Measurements from ENCODE around the gene APBA3.

Gene APBA3

GRCh38 chr19:3780786-3781304 is 19.4 kb upstream of the APBA3 start:
- H3K4me1 ChIP-seq (ENCODE audit: insufficient read depth, insufficient read length), result peaks cover 9% of the 10 kb centered on the region
- no peak for DNase-seq (ENCODE audit: low read depth, low spot score)
- H3K36me3 ChIP-seq (ENCODE audit: insufficient read depth, insufficient read length, low read length), result no peaks in the 10 kb centered on the region
- H3K9ac ChIP-seq (ENCODE audit: insufficient read length, low read depth), result no peak overlapping the region
- H3K27me3 ChIP-seq (ENCODE audit: insufficient read depth, insufficient read length), result peaks cover 6% of the 10 kb centered on the region
- TF ChIP-seq ZNF274 (IDR thresholded peaks at IDR 0.05; ENCODE audit: low read depth, low read length), result no peak
- TF ChIP-seq YY1 (IDR thresholded peaks at IDR 0.05; ENCODE audit: insufficient read depth, insufficient read length), result no peak
- no peak for TF ChIP-seq SUZ12 (IDR thresholded peaks at IDR 0.05; ENCODE audit: extremely low read depth, insufficient read depth, insufficient read length)
- no peak overlapping the region for H3K4me3 ChIP-seq (ENCODE audit: insufficient read length, low read depth)
- H3K9me3 ChIP-seq (ENCODE audit: insufficient read depth, low read length), result no peaks in the 10 kb centered on the region

DNA sequence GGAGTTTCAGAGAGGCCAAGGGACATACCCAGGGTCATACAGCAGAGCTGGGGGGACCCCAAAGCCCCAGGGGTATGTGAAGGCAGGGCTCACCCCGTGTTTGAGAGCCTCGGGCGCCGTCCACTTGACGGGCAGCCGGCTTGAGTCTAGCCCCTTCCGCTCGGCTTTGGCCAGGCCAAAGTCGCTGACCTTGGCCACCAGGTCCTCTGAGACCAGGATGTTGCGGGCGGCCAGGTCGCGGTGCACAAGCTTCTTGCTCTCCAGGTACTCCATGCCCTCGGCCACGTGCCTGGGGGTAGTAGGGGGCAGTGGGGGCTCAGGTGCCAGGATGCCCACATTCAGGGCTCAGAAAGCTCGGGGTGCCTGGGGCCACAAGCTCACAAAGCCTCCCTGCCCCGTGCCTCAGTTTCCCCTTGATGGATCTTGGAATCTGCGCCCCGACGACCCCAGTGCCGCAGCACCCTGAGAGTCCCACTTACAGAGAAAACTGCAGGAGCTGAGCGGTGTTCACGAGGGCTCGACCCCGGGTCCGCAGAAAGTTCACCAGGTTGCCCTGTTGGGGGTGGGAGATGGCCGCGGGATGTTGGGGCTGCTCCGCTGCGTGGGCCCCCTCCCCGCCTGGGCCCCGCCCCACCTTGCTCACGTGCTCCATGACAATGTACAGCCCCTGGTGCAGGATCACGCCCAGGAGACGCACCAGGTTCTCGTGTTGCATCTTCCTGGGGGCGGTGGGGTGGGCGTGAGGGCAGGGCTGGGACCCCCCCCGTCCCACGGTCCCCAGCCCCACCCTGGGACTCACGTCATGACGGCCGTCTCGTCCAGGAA is 17.6 kb upstream of the APBA3 start:
- no peak for TF ChIP-seq ZNF274 (IDR thresholded peaks at IDR 0.05; ENCODE audit: low read depth, low read length)
- TF ChIP-seq YY1 (IDR thresholded peaks at IDR 0.05; ENCODE audit: insufficient read depth, insufficient read length), result no peak
- no peak for TF ChIP-seq SUZ12 (IDR thresholded peaks at IDR 0.05; ENCODE audit: extremely low read depth, insufficient read depth, insufficient read length)
- no peak overlapping the region for H3K4me3 ChIP-seq (ENCODE audit: insufficient read length, low read depth)
- H3K36me3 ChIP-seq (ENCODE audit: insufficient read depth, insufficient read length, low read length), result no peaks in the 10 kb centered on the region
- no peak overlapping the region for H3K9ac ChIP-seq (ENCODE audit: insufficient read length, low read depth)
- H3K27me3 ChIP-seq (ENCODE audit: insufficient read depth, insufficient read length), result no peaks in the 10 kb centered on the region
- H3K9me3 ChIP-seq (ENCODE audit: insufficient read depth, low read length), result no peaks in the 10 kb centered on the region
- DNase-seq (ENCODE audit: low read depth, low spot score), result no peak
- H3K4me1 ChIP-seq (ENCODE audit: insufficient read depth, insufficient read length), result peaks cover 5% of the 10 kb centered on the region

DNA sequence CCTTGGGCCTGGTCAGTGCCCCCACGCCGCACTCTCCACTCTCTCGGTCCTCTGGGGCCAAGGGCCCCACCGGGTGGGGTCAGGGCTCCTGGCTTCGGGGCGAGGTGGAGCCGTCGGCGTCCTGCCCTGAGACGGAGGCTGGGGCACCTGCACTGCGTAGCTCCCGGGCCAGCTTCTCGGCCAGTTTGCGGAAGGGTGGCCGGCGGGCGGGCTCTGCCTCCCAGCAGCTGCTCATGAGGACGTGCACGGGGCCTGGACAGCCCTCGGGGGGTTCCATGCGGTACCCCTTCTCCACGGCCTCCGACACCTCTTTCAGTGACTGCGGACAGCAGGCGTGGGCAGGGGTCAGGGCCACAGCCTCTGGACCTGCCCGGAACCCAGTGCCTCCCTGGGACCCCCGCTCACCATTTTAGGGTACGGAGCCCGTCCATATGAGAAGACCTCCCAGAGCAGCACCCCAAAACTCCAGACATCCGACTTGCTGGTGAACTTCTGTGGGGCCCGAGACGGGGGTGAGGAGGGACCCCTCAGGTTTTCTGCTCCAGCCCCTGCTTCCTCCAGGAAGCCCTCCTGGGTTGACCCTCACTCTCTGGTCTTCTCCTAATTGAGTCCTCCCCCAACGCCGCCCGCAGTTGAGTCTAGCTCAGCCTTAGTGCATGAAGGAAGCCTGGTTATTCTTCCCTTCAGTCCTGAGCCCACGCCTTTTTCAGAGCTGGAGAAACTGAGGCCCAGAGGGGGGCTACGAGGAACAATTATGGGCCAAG is 16.8 kb upstream of the APBA3 start:
- H3K36me3 ChIP-seq (ENCODE audit: insufficient read depth, insufficient read length, low read length), result no peaks in the 10 kb centered on the region
- no peak overlapping the region for H3K9ac ChIP-seq (ENCODE audit: insufficient read length, low read depth)
- no peaks in the 10 kb centered on the region for H3K9me3 ChIP-seq (ENCODE audit: insufficient read depth, low read length)
- H3K4me1 ChIP-seq (ENCODE audit: insufficient read depth, insufficient read length), result peaks cover 5% of the 10 kb centered on the region
- no peaks in the 10 kb centered on the region for H3K27me3 ChIP-seq (ENCODE audit: insufficient read depth, insufficient read length)
- TF ChIP-seq ZNF274 (IDR thresholded peaks at IDR 0.05; ENCODE audit: low read depth, low read length) (no peak), SUZ12 (IDR thresholded peaks at IDR 0.05; ENCODE audit: extremely low read depth, insufficient read depth, insufficient read length) (no peak), YY1 (IDR thresholded peaks at IDR 0.05; ENCODE audit: insufficient read depth, insufficient read length) (no peak)
- no peak overlapping the region for H3K4me3 ChIP-seq (ENCODE audit: insufficient read length, low read depth)
- DNase-seq (ENCODE audit: low read depth, low spot score), result no peak

DNA sequence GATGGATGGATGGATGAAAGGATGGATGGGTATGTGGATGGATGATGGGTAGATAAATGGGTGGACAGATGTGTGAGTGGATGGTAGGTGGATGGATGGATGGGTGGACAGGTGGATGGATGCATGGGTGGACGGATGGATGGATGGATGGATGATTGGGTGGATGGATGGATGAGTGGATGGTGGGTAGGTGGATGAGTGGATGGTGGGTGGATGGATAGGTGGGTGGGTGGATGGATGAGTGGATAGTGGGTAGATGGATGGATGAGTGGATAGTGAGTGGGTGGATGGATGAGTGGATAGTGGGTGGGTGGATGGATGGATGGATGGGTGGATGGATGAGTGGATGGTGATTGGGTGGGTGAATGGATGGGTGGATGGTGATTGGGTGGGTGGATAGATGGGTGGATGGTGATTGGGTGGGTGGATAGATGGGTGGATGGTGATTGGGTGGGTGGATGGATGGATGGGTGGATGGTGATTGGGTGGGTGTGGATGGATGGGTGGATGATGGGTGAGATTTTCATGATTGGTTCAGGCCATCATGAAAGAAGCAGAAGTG is 15.1 kb upstream of the APBA3 start:
- TF ChIP-seq YY1 (IDR thresholded peaks at IDR 0.05; ENCODE audit: insufficient read depth, insufficient read length) (no peak), ZNF274 (IDR thresholded peaks at IDR 0.05; ENCODE audit: low read depth, low read length) (no peak), SUZ12 (IDR thresholded peaks at IDR 0.05; ENCODE audit: extremely low read depth, insufficient read depth, insufficient read length) (no peak)
- Histone ChIP-seq H3K4me3 (ENCODE audit: insufficient read length, low read depth) (no peak overlapping the region), H3K9me3 (ENCODE audit: insufficient read depth, low read length) (no peaks in the 10 kb centered on the region), H3K9ac (ENCODE audit: insufficient read length, low read depth) (no peak overlapping the region), H3K36me3 (ENCODE audit: insufficient read depth, insufficient read length, low read length) (no peaks in the 10 kb centered on the region), H3K27me3 (ENCODE audit: insufficient read depth, insufficient read length) (no peaks in the 10 kb centered on the region), H3K4me1 (ENCODE audit: insufficient read depth, insufficient read length) (peaks cover 15% of the 10 kb centered on the region)
- DNase-seq (ENCODE audit: low read depth, low spot score), result no peak

GRCh38 chr19:3775831-3776230 is 14.3 kb upstream of the APBA3 start:
- no peak for TF ChIP-seq SUZ12 (IDR thresholded peaks at IDR 0.05; ENCODE audit: extremely low read depth, insufficient read depth, insufficient read length)
- TF ChIP-seq ZNF274 (IDR thresholded peaks at IDR 0.05; ENCODE audit: low read depth, low read length), result no peak
- no peak for TF ChIP-seq YY1 (IDR thresholded peaks at IDR 0.05; ENCODE audit: insufficient read depth, insufficient read length)
- DNase-seq (ENCODE audit: low read depth, low spot score), result no peak
- Histone ChIP-seq H3K9ac (ENCODE audit: insufficient read length, low read depth) (no peak overlapping the region), H3K27me3 (ENCODE audit: insufficient read depth, insufficient read length) (no peaks in the 10 kb centered on the region), H3K4me1 (ENCODE audit: insufficient read depth, insufficient read length) (peaks cover 20% of the 10 kb centered on the region), H3K36me3 (ENCODE audit: insufficient read depth, insufficient read length, low read length) (no peaks in the 10 kb centered on the region), H3K9me3 (ENCODE audit: insufficient read depth, low read length) (no peaks in the 10 kb centered on the region), H3K4me3 (ENCODE audit: insufficient read length, low read depth) (no peak overlapping the region)

GRCh38 chr19:3775374-3775711 is 13.9 kb upstream of the APBA3 start:
- Histone ChIP-seq H3K9ac (ENCODE audit: insufficient read length, low read depth) (no peak overlapping the region), H3K4me3 (ENCODE audit: insufficient read length, low read depth) (no peak overlapping the region), H3K36me3 (ENCODE audit: insufficient read depth, insufficient read length, low read length) (no peaks in the 10 kb centered on the region), H3K9me3 (ENCODE audit: insufficient read depth, low read length) (no peaks in the 10 kb centered on the region), H3K4me1 (ENCODE audit: insufficient read depth, insufficient read length) (peaks cover 20% of the 10 kb centered on the region), H3K27me3 (ENCODE audit: insufficient read depth, insufficient read length) (no peaks in the 10 kb centered on the region)
- TF ChIP-seq SUZ12 (IDR thresholded peaks at IDR 0.05; ENCODE audit: extremely low read depth, insufficient read depth, insufficient read length), result no peak
- no peak for DNase-seq (ENCODE audit: low read depth, low spot score)

Data from NT2/D1 (cell line).